Tibial nerve (tissue), 4 donors: ENCODE results near the gene PHF2.

Experiments
- EP300 ChIP-seq, 2 donors: sonication (generic); formaldehyde crosslinking; IDR thresholded peaks; one replicate each; pipeline ENCODE4 v1.6.1; 2017; ENCODE audit warnings: antibody characterized with exemption in 2 of 2, mild to moderate bottlenecking in 1 of 2
- TF ChIP-seq, protein P1 (sequence below), 5 experiments: fragments of 200-600 bp in 3 of 5; fragments of 450-650 bp in 2 of 5; sonication (generic) in 3 of 5; IDR thresholded peaks; one replicate each; pipeline ENCODE4 v1.5.1; 2016 to 2019; ENCODE audit warnings: antibody characterized with exemption in 5 of 5, mild to moderate bottlenecking in 3 of 5, moderate library complexity in 2 of 5

DNA sequence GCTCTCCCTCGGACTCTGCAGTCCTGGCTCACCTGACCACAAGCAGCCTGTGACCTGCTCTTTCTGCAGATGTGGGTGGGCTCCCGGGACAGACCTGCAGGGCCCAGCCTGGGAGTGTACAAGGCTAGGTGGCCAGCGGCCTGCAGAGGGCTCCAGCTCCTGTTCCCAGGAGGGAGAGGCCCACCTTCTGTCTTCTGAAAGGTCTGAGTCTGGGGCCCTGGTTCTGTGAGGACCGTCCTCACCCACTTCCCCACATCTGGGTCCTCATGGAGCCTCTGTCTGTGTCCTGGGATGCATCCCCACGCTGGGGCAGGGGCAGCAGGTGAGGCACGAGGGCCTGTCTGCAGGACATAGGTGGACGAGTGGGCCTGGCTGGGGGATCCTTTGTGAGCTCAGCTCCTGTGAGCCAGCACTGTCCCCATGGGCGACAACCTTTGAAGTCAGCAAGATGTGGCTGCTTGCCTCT lies 43.7 kb downstream of the PHF2 start:
- TF ChIP-seq, protein P1, sequence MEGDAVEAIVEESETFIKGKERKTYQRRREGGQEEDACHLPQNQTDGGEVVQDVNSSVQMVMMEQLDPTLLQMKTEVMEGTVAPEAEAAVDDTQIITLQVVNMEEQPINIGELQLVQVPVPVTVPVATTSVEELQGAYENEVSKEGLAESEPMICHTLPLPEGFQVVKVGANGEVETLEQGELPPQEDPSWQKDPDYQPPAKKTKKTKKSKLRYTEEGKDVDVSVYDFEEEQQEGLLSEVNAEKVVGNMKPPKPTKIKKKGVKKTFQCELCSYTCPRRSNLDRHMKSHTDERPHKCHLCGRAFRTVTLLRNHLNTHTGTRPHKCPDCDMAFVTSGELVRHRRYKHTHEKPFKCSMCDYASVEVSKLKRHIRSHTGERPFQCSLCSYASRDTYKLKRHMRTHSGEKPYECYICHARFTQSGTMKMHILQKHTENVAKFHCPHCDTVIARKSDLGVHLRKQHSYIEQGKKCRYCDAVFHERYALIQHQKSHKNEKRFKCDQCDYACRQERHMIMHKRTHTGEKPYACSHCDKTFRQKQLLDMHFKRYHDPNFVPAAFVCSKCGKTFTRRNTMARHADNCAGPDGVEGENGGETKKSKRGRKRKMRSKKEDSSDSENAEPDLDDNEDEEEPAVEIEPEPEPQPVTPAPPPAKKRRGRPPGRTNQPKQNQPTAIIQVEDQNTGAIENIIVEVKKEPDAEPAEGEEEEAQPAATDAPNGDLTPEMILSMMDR (IDR thresholded peaks at IDR 0.05) = no peak
- no peak for TF ChIP-seq EP300 (IDR thresholded peaks at IDR 0.05)
